ENCODE measurements around the gene LINGO1.

LINGO1 gene, protein sequence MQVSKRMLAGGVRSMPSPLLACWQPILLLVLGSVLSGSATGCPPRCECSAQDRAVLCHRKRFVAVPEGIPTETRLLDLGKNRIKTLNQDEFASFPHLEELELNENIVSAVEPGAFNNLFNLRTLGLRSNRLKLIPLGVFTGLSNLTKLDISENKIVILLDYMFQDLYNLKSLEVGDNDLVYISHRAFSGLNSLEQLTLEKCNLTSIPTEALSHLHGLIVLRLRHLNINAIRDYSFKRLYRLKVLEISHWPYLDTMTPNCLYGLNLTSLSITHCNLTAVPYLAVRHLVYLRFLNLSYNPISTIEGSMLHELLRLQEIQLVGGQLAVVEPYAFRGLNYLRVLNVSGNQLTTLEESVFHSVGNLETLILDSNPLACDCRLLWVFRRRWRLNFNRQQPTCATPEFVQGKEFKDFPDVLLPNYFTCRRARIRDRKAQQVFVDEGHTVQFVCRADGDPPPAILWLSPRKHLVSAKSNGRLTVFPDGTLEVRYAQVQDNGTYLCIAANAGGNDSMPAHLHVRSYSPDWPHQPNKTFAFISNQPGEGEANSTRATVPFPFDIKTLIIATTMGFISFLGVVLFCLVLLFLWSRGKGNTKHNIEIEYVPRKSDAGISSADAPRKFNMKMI

DNA sequence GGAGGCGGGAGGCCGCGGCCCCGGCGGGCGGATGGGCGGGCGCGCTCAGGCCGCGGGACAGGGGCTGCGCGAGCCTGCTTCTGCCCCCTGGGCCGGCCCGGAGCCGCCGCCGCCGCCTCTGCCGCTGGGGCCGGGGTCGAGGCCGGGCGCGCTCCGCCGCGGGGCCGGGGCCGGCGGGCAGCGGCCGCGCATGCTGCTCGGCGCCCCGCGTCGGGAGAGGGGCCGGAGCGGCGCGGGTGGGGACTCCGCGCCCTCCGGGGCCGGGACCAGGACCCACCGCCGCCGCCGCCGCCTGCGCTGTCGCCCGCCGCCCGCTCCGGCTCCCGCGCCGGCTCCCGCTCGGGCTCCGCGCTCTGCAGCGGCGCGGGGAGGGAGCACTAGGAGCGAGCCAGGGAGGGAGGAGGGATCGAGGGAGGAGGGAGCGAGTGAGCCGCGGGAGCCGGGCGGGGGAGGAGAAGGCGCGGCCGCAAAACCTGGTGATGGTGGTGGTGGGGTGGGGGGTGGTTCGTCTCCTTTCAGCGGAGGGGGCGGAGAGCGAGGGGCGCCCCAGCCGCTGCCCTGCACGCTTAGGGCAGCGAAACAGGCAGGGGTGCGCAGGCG is at the start of gene LINGO1:
TSS of gene LINGO1 (minus strand) at position 379 of the 600 bp plus-strand sequence. CDS start 597 bp downstream, outside the sequence.
- DNase-seq (ENCODE audit: low spot score), result no peak

- no peak for DNase-seq (ENCODE audit: low spot score)
These were observed 48.6 kb upstream of the LINGO1 start for GRCh38 chr15:77681362-77681761.

- no peak for DNase-seq (ENCODE audit: low spot score)
These were observed 44.1 kb upstream of the LINGO1 start for GRCh38 chr15:77676569-77677375.

GRCh38 chr15:77675806-77676415 is 43.2 kb upstream of the LINGO1 start:
- no peak for DNase-seq (ENCODE audit: low spot score)

- no peak for DNase-seq (ENCODE audit: low spot score)
These were observed 41.6 kb upstream of the LINGO1 start for GRCh38 chr15:77674327-77674726.

DNA sequence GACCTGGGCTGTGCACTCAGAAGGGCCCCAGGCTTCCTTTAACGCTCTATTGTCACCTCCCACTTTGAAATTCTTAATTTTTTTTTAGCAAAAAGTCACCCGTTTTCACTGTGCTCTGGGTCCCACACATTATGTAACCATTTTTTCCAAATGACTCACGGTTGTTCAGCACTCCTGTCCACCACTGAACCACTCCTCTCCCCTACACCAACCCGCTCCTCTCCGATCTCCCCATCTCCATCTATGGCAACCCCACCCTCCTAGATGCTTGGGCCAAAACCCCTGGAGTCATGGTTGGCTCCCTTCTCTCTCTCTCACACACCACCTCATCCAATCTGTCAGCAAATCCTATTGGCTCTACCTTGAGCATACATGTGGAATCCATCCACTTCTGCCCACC is 41.2 kb upstream of the LINGO1 start:
- DNase-seq (ENCODE audit: low spot score), result no peak

DNA sequence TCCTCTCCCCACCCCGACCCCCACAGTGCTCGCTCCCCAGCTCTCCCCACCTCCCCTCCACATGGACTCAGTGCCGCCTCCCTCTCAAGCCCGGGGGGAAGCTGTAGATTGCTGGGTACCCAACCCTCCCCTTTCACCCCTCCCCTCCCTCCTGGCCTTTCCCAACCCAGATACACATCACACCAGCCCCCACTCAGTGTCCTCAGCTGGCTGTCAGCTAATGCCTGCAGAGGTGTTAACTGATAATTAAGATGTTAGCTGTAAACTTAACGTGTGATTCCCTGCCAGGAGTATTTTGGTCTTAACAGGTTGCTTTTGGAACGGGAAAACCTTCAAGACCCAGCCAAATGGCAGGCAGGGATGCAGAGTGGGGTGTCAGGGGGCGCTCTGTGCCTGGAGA is 39.4 kb upstream of the LINGO1 start:
- no peak for DNase-seq (ENCODE audit: low spot score)

DNA sequence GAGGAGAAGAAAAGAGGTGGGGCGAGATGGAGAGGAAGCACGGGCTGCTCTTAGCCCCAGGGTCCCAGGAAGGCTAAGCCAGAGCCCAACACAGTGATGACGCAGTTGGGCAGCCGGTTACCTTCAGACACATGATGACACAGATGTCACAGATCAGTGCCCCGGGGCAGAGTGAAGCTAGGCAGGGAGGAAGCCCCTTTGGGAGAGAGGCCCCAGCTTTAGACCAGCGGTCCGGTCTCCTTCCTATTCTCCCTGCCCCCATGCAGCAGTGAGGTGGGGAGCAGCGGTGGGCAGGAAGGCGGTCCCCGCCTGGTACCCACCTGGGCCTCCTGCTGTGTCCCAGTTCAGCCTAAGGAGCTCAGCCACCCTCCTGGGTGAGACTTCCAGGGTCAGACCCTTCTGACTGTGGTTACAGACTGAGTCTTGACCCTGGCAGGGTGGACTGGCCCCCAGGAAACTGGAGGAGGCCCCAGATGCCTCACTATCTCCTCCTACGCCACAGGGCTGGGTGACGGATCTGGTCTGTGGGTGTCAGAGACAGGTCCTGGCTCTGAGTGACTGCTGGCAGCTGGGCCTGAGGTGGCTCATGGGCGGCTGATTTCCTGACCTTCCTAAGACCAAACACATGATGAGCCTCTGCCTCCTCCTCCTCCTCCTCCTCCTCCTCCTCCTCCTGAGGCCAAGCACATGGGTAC is 38.8 kb upstream of the LINGO1 start:
- no peak for DNase-seq (ENCODE audit: low spot score)

DNA sequence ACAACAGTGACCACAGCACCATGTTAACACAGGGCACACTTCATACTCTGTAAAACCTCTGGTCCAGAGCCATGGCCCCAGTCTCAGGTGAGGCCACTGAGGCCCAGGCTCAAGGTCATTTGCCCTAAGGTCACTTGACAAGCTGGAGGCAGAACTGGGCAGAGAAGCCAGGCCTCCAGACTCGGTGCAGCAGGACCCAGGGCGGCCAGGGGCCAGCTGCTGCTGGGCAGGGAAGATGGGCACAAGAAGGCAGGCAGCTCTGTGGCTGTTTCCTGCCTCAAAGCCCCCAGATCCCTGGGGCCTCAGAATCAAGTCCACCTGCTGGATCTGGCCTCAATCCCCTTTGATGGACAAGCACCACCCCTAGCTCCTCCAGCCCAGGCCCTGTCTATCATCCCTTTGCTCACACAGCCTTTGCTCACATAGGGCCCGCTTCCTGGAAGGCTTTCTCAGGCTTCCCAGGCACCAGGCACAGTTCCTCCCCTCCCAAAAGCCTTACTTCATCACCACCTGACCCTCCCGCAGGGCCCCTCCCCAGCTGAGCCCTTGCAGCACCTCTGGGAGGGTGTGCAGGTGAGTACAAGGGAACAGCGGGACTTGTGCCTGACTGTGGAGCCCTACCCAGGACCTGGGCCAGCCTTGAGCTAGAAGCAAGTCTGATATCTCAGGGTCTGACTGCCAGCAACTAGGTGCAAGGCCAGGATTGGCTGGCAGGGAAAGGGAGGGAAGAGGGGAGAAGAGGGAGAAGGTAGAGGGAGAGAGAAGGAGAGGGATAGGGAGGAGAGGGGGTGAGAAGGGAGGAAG is 38.0 kb upstream of the LINGO1 start:
- no peak for DNase-seq (ENCODE audit: low spot score)

GRCh38 chr15:77669896-77670295 is 37.2 kb upstream of the LINGO1 start:
- no peak for DNase-seq (ENCODE audit: low spot score)

DNA sequence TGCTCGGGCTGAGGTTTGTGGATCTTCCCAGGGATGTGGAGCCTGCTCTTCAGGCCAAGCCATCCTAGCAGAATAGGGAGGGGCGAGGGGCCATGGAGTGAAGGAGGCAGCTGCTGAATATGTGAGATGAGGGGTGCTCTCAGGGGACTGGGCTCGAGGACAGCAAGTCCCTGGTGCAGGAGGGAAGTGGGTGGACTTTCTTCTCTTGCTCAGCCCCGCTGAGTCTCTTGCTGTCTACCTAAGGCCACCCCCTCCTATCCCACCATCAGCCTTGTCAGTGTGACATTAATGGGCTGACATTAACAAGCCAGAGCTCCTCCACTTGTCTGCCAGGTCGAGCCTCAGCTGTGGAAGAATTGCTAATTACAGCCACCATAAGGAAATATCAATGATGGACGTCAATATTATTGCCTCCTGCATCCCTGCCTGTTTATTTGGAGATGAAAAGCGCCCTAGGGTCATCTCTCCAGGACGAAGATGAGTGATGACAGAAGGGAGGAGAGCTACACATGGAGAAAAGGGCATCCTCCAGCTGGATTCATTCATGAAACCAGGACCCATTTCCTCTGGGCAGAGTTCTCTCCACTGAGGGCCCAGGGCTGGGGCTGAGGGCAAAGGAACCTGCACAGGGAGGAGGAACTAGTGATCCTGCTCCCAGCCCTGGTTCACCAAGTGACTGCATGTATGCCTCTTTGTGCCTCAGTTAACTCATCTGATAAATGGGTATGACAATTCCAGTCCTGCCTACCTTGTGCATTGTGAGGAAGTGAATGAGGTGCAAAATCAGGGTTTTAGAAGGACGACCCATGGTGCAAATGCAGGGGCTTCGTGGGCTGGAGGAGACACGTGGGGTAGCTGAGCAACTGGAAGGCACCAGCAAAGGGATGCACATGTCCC is 34.9 kb upstream of the LINGO1 start:
- DNase-seq (ENCODE audit: low spot score), result no peak

GRCh38 chr15:77666296-77666660 is 33.6 kb upstream of the LINGO1 start:
- DNase-seq (ENCODE audit: low spot score), result no peak

DNA sequence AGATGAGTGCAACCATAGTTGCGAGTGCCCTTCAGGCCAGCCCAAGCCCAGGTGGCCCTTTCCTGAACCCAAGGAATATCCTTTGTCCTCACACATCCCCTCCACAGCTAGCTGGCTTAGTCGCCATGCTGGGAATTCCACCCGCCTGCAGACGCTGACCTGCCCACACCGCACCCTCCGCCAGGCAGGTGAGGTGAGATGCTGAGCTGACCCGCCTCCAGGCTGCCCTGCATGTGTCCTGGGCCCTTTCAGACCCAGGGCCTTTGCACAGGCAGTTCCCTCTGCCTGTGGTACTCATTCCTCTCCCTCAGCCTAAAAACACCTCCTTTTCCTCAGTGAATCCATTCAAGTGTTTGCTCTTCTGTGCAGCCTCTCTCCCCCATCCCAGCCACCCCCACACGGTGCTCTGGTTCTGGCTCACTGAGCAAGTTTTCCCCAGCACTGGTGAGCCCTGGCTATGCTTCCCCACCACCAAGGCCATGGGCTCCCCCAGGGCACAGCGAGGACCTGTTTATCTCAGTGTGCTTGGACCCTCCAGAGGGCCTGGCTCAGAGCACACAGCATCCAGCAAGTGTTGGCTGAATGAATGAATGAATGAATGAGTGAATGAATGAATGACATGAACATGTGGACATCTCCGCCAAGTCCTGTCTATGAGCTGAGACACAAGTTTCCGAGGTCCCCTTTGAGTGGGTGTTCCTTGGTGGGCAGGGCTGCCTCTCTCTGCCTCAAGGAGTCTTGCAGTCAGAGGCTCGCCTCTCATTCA is 33.0 kb upstream of the LINGO1 start:
- DNase-seq (ENCODE audit: low spot score), result no peak

DNA sequence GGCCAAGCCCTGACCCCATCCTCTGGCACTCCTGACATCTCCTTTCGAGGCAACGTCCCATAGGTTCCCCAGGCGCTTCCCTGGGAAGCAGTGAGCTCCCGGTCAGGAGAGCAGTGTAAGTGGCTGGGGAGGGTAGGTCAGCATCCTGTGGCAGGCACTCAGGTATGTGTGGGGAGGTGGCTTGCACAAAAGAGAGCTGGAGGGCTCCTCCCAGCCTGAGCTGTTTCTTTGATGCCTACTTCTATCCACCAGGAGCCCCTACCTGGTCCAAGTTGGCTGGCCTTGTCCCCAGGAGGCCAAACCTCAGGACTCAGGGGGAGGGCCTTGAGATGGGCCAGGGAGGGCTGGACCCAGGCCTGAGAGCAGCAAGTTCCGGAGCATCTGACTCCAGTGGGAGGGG is 31.7 kb upstream of the LINGO1 start:
- no peak for DNase-seq (ENCODE audit: low spot score)

- DNase-seq (ENCODE audit: low spot score), result no peak
These were observed 30.5 kb upstream of the LINGO1 start for GRCh38 chr15:77663256-77663655.

DNA sequence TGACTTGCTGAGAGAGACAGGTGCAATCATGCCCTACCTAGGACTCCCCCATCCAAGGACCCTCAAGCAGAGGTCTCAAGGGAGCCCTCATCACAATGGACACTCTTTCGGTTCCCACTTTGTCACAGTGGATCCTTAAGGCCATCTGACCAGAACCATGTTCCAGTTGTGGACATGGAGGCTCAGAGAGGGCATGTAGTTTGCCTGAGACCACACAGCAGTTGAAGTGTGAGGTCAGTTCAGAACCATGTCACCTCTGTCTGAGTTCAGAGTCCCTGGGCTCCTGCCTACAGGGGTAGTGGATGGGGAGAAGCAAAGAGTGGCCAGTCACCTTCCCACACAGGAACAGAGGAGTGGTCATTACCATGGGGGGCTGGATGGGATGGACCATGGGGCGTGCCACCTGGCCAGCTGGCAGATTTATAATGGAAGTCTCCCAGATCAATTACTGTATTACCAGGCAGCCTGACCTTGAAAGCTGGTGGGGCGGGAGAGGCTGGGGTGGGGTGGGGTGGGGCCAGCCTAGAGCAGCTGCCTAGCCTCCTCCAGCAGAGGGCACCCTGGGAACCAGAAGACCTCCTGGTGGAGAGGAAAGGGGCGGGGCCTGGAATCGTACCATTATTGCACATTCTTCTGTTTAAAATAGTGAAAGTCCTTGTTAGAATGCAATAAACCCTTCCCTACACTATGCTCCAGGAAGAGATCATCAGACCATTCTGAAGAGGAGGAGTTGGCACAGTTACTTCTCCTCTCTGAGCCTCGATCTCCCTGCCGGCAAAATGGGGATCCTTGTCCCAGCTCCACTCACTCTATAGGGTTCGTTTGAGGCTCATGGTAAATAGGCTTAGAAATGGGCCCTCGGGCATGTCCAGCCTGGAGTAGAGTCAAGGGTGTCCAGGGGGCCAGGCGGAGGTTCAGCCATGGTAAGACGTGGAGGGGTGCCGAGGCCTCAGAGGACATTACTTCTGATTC is 26.9 kb upstream of the LINGO1 start:
- no peak for DNase-seq (ENCODE audit: low spot score)

DNA sequence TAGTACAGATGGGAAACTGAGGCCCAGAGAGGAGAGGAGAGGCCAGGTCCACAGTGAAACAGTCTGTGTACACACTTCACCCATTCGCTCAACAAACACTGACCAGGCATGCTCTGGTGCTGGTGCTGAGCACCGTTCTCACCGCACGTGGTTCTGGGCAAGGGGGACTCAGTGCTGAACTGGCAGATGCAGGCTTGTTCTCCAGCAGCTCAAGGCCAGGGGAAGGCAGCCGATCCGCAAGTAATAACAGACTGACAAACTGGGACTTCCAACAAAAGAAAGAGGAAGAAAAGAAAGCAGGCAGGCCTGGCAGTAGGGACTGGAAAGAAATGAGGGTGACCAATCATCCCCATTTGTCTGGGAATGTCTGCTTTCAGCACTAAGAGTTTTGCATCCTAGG is 25.6 kb upstream of the LINGO1 start:
- DNase-seq (ENCODE audit: low spot score), result no peak

Data from left forelimb (tissue), 1 donor.